Activated T-helper 2 cell treated with anti-CD3 and anti-CD28 coated beads, Interferon-gamma antibody, Interleukin-2, Interleukin-4, amounts not matched to agents 10 μg/mL and 5 μg/mL and 100 μg/mL, durations not matched to agents 14 hours and 24 hours and 36 hours (primary cell): ENCODE data around the gene LRATD1. TPM values are rescaled to one million over a fixed set of nuclear protein-coding genes. Genes with fewer than 3 reads are reported as not detected.

Source experiments
- DNase-seq: peaks from one replicate; pipeline ENCODE4 v3.0.0; 2021; ENCODE audit warnings: low spot score
- H3K27ac Mint-ChIP-seq: one replicate; pipeline ENCODE4 v1.8.0; 2021; ENCODE audit warnings: mixed read lengths
- H3K27me3 Mint-ChIP-seq: one replicate; pipeline ENCODE4 v1.8.0; 2021; ENCODE audit warnings: low read depth, mixed read lengths
- H3K36me3 Mint-ChIP-seq: one replicate; pipeline ENCODE4 v1.8.0; 2021; ENCODE audit warnings: low read depth, mixed read lengths
- H3K4me1 Mint-ChIP-seq: one replicate; pipeline ENCODE4 v1.8.0; 2021; ENCODE audit warnings: low read depth, mixed read lengths
- H3K4me3 Mint-ChIP-seq: one replicate; pipeline ENCODE4 v1.8.0; 2021; ENCODE audit warnings: low read depth, mild to moderate bottlenecking, moderate library complexity, mixed read lengths
- H3K9me3 Mint-ChIP-seq: one replicate; pipeline ENCODE4 v1.8.0; 2021; ENCODE audit warnings: mixed read lengths
- intact Hi-C: fragments of 100-400 bp; cut with micrococcal nuclease; formaldehyde crosslinking; loops from one replicate; pipeline ENCODE4 v1.15.1; 2023
- total RNA-seq: library from RNA; stranded (reverse); gene quantifications from 2 replicates; pipeline ENCODE4 v1.2.3, GENCODE V29; 2022

The LRATD1 gene
- total RNA-seq, 1 donor from 2014 or later: not detected

DNA sequence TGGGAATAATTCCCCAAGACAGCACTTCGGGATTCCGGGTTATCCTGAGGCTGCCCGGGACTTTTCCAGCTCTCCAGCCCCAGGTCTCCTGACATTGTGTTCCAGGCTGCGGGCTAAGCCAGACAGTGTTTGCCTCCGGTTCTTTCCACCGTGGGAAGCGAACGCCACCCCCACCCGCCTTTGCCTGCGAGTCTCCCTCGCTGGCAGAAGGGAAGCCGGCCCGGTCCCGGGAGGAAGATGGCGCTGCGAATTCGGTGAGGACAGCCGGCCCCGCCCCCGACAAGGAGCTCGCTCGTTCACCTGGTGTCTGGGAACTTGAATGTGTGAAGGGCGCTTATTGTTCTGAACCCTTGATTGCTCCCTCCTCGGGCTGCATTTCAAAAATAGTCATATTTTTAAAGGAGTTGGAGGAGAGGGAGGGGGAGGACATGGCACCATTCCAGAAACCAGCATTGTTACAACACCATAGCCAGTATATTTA lies 2.9 kb downstream of the LRATD1 start:
- Mint-ChIP-seq H3K4me1 (no peaks in the 10 kb centered on the region), H3K27me3 (peaks cover 53% of the 10 kb centered on the region), H3K27ac (no peak overlapping the region), H3K9me3 (no peaks in the 10 kb centered on the region), H3K4me3 (no peak overlapping the region), H3K36me3 (peaks cover 3% of the 10 kb centered on the region)
- intact Hi-C loops: no loop called here
- DNase-seq: no peak

DNA sequence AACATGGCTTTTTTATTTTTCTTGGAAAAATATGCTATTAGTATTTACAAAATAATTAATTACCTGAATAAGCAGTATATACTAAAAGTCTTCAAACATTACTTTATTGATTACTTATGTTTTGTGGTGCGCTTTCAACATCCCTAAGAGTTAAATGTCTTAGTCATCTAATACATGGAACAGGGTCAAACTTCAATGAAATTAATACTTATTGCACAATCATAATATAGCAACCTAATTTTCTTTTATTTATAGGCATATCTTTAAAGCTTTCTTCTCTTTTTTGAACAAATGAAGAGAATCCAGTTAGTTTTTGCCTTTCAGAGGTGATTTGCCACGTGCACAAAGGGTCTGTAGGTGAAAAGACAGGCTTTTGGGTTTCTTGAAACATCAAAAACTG lies 6.0 kb downstream of the LRATD1 start:
- Mint-ChIP-seq H3K27ac (no peak overlapping the region), H3K27me3 (peaks cover 31% of the 10 kb centered on the region), H3K36me3 (no peaks in the 10 kb centered on the region), H3K9me3 (no peaks in the 10 kb centered on the region), H3K4me1 (no peaks in the 10 kb centered on the region), H3K4me3 (no peak overlapping the region)
- no peak for DNase-seq
- intact Hi-C loops: no loop called here

DNA sequence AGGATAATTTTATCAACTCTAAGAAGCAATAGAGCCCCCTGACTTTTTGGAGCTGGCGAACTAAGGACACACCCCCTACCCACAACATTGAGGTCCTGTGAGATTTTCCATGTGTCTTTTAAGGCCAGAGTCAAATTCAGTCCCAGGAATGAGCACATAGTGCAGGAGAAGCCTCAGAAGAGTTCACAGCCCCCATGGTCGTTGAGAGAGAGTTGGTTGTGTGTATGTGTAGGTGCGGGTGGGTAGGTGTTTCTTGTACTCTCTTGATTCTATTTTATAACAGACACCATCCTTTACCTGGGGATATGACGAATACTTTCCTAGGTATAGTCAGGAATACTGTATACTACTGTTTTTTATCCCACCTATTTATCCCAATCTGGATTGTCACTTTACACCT lies 8.6 kb downstream of the LRATD1 start:
- DNase-seq: no peak
- Mint-ChIP-seq H3K9me3 (no peaks in the 10 kb centered on the region), H3K4me1 (no peaks in the 10 kb centered on the region), H3K27ac (no peak overlapping the region), H3K4me3 (no peak overlapping the region), H3K27me3 (peaks cover 15% of the 10 kb centered on the region), H3K36me3 (no peaks in the 10 kb centered on the region)
- intact Hi-C loops: no loop called here

DNA sequence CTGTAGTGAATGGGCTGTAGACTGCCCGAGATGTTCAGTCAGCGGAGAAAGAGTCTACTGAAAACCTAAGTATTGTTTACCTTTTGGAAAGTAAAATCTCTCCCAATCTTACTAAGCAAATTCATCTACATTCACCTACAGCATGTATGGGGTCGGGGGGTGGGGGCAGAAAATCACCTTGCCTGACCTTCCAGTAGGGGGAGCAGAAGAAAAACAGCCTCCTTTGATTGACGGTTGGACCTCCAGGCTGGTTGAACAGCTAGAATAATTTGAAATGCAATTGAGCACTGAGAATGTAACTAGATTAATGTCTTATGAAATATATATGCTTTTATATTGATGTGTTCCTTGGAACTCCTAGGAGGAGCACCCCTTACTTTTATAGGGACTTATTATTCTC lies 10.0 kb downstream of the LRATD1 start:
- no peaks in the 10 kb centered on the region for H3K9me3 Mint-ChIP-seq
- no peak for DNase-seq
- peaks cover 2% of the 10 kb centered on the region for H3K27me3 Mint-ChIP-seq
- H3K27ac Mint-ChIP-seq: no peak overlapping the region
- H3K36me3 Mint-ChIP-seq: no peaks in the 10 kb centered on the region
- intact Hi-C loops: no loop called here
- H3K4me1 Mint-ChIP-seq: no peaks in the 10 kb centered on the region
- no peak overlapping the region for H3K4me3 Mint-ChIP-seq

DNA sequence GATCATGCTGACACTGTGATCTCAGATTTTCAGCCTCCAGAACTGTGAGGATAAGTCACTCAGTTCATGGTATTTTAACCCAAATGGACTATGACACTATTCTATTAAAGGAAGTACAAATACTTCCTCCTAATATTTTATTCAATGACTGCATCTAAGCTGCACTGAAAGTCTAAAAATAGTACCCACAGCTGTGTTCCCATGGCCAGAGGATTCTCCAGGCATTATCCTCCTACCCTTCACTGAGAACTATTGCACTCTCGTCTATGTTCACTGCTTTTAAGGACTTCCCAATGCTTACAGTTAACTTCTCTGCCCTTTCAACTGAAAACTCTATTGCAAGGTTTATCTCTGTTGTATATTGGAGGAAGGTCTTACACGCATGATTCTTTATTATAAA lies 15.2 kb downstream of the LRATD1 start:
- Mint-ChIP-seq H3K27me3 (no peaks in the 10 kb centered on the region), H3K4me1 (no peaks in the 10 kb centered on the region), H3K9me3 (no peaks in the 10 kb centered on the region), H3K4me3 (no peak overlapping the region), H3K27ac (no peak overlapping the region), H3K36me3 (no peaks in the 10 kb centered on the region)
- intact Hi-C loops: no loop called here
- DNase-seq: no peak

DNA sequence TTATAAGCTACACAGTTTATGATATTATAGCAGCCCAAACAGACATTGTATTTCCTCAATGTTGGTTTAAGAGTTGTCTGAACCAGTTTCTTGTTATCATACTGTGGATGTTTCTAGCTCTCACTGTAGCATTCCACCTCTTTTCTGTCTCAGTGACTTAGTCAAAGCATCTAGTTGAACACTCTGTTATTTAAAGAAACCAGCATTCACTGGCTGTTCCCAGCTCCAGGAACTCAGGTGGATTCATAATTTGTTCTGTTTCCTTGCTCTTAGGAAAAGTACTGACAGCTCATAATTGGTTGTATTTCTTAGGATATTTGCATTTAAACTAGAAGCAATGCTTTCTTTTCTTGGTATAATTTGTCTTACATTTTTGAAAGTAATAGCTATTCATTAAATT lies 17.5 kb downstream of the LRATD1 start:
- Mint-ChIP-seq H3K27ac (no peak overlapping the region), H3K4me3 (no peak overlapping the region), H3K9me3 (no peaks in the 10 kb centered on the region), H3K36me3 (no peaks in the 10 kb centered on the region), H3K27me3 (no peaks in the 10 kb centered on the region), H3K4me1 (peaks cover 5% of the 10 kb centered on the region)
- intact Hi-C loops: no loop called here
- no peak for DNase-seq

DNA sequence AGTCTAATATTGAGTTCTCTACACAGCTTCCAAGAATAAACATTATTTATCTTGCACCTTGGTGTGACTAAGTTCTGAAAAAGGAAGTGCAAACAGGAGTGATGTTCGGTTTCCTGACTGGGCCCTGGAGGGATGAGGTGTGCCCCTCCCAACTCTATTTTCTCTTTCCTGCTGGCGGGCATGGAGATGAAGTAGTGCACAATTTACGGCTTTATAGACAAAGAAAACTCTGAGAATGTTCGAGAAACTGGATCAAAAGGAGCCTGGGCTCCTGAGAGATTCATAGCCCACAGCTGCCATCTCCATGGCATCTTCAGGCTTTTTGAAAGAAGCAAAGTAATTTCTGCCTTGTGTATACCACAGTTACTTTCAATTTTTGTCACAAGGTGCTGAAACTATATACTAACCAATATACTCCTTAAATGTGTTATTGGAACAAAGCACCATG lies 22.3 kb downstream of the LRATD1 start:
- intact Hi-C loops: no loop called here
- H3K9me3 Mint-ChIP-seq: no peaks in the 10 kb centered on the region
- DNase-seq: no peak
- H3K4me3 Mint-ChIP-seq: no peak overlapping the region
- peaks cover 10% of the 10 kb centered on the region for H3K4me1 Mint-ChIP-seq
- H3K27me3 Mint-ChIP-seq: no peaks in the 10 kb centered on the region
- no peak overlapping the region for H3K27ac Mint-ChIP-seq
- no peaks in the 10 kb centered on the region for H3K36me3 Mint-ChIP-seq

DNA sequence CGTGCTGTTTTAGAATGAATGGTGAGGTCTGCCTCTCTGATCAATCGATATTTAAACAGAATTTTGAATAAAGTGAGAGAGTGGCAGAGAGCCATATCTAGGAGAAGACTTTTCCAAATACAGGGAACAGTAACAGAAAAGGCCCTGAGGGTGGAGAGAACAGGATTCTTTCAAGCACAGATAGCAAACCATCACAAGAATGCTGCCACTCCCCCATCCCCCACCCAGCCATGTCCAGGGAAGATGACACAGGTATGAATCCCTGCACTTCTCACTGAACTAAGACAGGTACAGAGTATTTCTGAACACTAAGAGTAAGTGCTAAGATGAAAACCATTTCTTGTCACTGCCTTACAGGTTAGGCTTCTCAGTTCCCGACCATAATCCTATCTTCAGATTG lies 23.6 kb downstream of the LRATD1 start:
- H3K9me3 Mint-ChIP-seq: no peaks in the 10 kb centered on the region
- H3K36me3 Mint-ChIP-seq: no peaks in the 10 kb centered on the region
- no peak overlapping the region for H3K27ac Mint-ChIP-seq
- intact Hi-C loops: no loop called here
- no peaks in the 10 kb centered on the region for H3K27me3 Mint-ChIP-seq
- DNase-seq: no peak
- peaks cover 10% of the 10 kb centered on the region for H3K4me1 Mint-ChIP-seq
- H3K4me3 Mint-ChIP-seq: no peak overlapping the region

DNA sequence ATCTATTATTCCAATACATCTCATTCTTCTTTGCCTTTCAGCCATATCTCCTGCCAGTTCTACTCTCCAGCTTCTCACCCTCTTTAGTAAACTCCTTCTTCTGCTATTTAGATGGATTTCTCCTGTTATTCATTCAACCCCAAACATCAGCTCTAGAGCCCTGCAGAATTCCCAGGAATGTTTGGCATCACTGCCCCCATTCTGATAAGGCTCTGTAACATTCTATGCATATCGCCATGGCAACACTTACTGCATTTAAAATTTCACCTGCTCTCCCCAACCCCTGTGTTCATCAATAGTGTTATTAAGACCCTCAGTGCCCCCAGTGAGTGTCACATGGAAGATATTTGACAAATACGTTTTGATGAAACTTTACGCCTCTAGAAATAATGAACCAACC lies 28.6 kb downstream of the LRATD1 start:
- DNase-seq: no peak
- intact Hi-C loops: no loop called here

DNA sequence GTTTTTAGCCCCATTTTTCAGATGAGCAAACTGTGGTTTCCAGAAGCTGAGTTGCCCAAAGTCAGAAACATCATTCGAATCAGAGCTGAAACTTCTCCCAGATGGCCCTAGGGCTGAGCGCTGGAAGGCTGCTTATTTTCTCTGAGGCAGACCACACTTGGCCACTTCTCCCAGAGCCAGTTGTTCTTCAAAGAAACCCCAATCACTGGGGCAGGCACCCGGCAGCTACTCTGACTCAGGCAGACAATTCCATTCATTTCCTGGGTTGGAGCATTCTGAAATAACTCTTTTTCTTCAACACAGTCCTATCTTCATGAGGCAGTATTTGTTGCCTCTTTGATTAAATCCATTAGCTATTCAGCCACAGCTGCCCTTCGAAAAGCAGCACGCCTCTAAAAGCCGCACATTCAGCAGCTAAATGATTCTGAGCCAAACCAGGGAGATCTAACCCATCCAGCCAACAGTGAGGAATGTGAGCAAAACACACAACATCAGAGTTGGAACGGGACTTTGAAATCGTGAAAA lies 40.9 kb downstream of the LRATD1 start:
- no peaks in the 10 kb centered on the region for H3K4me1 Mint-ChIP-seq
- no peak overlapping the region for H3K27ac Mint-ChIP-seq

More for the DNA sequence above, 28.6 kb downstream of the LRATD1 start:
- H3K4me1 Mint-ChIP-seq: no peaks in the 10 kb centered on the region
- no peak overlapping the region for H3K4me3 Mint-ChIP-seq
- H3K9me3 Mint-ChIP-seq: no peaks in the 10 kb centered on the region
- H3K36me3 Mint-ChIP-seq: no peaks in the 10 kb centered on the region
- H3K27me3 Mint-ChIP-seq: no peaks in the 10 kb centered on the region
- no peak overlapping the region for H3K27ac Mint-ChIP-seq

DNA sequence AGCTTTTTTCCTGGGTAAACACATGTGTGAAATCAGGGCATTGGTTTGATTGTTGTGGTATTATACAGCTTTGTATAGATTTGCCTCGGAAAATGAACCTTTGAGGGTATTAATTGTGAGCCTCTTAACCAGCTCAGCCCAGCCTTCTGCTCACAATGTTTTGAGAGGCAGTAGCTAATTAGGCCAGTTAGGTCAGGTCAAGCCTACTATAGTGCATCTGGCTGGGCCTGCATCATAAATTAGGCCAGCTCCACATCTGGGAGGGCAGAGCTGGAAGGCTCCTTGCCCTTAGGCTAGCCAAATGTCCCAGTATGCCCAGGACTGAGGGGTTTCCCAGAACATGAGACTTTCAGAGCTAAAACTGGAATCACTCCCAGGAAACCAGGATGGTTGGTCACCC lies 43.0 kb downstream of the LRATD1 start:
- intact Hi-C loops: no loop called here
- no peak for DNase-seq
- Mint-ChIP-seq H3K27ac (no peak overlapping the region), H3K4me3 (no peak overlapping the region), H3K36me3 (no peaks in the 10 kb centered on the region), H3K27me3 (no peaks in the 10 kb centered on the region), H3K9me3 (no peaks in the 10 kb centered on the region), H3K4me1 (no peaks in the 10 kb centered on the region)

More for the DNA sequence above, 40.9 kb downstream of the LRATD1 start:
- intact Hi-C loops: no loop called here
- Mint-ChIP-seq H3K36me3 (no peaks in the 10 kb centered on the region), H3K27me3 (no peaks in the 10 kb centered on the region), H3K4me3 (no peak overlapping the region), H3K9me3 (no peaks in the 10 kb centered on the region)
- DNase-seq: no peak

DNA sequence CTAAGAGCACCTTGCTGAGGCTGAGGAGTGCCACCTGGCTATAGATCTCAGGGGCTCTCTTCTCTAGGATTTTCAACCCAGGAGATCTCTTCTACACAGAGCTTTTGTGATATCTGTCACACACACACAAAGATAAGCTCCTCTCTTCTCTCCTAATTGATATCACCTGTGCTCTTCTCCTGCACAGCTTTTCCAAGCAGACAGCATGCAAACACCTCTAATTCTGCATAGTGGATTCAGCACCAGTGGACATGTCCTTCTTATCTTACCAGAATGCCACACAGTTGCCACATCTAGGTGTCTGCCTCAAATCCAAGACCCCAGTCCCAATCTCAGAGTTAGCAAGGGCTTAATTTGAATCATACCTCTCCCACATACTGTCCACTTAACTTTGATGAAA lies 43.9 kb downstream of the LRATD1 start:
- Mint-ChIP-seq H3K4me3 (no peak overlapping the region), H3K36me3 (no peaks in the 10 kb centered on the region)

DNA sequence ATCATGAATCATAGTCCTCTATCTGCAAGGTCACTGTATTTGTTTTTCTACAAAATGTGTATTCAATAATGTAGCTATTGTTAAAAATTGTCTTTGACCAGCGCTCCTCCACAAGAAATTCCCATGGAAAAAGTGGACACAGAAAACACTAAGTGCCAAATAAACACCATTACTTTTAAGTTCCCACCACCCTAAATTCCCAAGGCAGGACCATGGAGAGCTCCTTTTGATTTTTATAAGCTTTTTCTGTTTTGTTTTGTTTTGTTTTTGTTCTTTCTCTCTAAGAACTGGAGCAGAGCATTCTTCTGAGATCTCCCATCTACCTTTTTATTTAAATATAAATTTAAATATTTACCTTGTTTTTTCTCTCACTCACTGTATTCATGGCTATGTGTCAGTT lies 44.5 kb downstream of the LRATD1 start:
- no peaks in the 10 kb centered on the region for H3K9me3 Mint-ChIP-seq
- intact Hi-C loops: no loop called here
- no peaks in the 10 kb centered on the region for H3K4me1 Mint-ChIP-seq
- no peak overlapping the region for H3K27ac Mint-ChIP-seq
- no peak overlapping the region for H3K4me3 Mint-ChIP-seq
- no peaks in the 10 kb centered on the region for H3K27me3 Mint-ChIP-seq
- no peak for DNase-seq
- no peaks in the 10 kb centered on the region for H3K36me3 Mint-ChIP-seq

More for the DNA sequence above, 43.9 kb downstream of the LRATD1 start:
- no peak for DNase-seq
- Mint-ChIP-seq H3K27ac (no peak overlapping the region), H3K27me3 (no peaks in the 10 kb centered on the region), H3K9me3 (no peaks in the 10 kb centered on the region), H3K4me1 (no peaks in the 10 kb centered on the region)
- intact Hi-C loops: no loop called here

DNA sequence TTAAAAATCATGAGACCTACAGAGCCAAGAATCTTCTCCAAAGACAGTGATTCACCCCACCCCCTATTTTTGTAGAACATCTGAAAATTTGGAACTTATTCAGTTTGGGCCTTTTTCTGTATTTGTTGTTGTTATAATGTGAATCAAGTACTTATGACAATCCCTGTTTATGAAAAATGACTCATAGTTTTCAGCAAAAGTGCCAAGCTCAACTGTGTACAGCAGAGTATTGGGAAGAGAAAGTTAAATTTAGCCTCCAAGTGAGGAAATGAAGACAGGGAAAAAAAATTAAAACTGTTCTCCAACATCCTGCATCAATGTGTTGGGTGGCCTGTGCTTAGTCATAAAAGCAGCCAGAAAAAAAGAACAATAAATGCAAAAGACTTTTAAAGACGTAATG lies 46.2 kb downstream of the LRATD1 start:
- Mint-ChIP-seq H3K27ac (no peak overlapping the region), H3K4me1 (no peaks in the 10 kb centered on the region), H3K4me3 (no peak overlapping the region), H3K36me3 (no peaks in the 10 kb centered on the region), H3K9me3 (no peaks in the 10 kb centered on the region), H3K27me3 (no peaks in the 10 kb centered on the region)
- intact Hi-C loops: no loop called here
- no peak for DNase-seq
